GM21576 (cell line): ENCODE results near the gene ZNF157.

Source experiments
- ATAC-seq: cut with Tn5 transposase; IDR thresholded peaks from one replicate; pipeline ENCODE4 v1.9.1; 2021; ENCODE audit warnings: mild to moderate bottlenecking, moderate library complexity; ENCODE audit not compliant: unreplicated experiment

Gene ZNF157

GRCh38 chrX:47446431-47446830 is 76.1 kb downstream of the ZNF157 start:
- no peak for ATAC-seq

- no peak for ATAC-seq
Observed at GRCh38 chrX:47446971-47447370, 76.6 kb downstream of the ZNF157 start.

- no peak for ATAC-seq
Observed at GRCh38 chrX:47447607-47448006, 77.2 kb downstream of the ZNF157 start.

- no peak for ATAC-seq
Observed at GRCh38 chrX:47448165-47448806, 77.9 kb downstream of the ZNF157 start.

GRCh38 chrX:47452112-47452511 is 81.7 kb downstream of the ZNF157 start:
- no peak for ATAC-seq

- ATAC-seq: no peak
Observed at GRCh38 chrX:47456080-47456479, 85.7 kb downstream of the ZNF157 start.

GRCh38 chrX:47458528-47458927 is 88.2 kb downstream of the ZNF157 start:
- ATAC-seq: no peak

GRCh38 chrX:47460561-47460960 is 90.2 kb downstream of the ZNF157 start:
- ATAC-seq: no peak
